ENCODE data around the gene GALR3. TPM values are rescaled to one million over a fixed set of nuclear protein-coding genes. Genes with fewer than 3 reads are reported as not detected.

Gene GALR3
- total RNA-seq, 1 donor from 2014 or later: not detected

Other genes with a start within 250 kb of the GALR3 start
- not detected in 2 replicates for gene LGALS2, start 243.3 kb upstream of the GALR3 start, total RNA-seq
- gene GGA1, start 214.5 kb upstream of the GALR3 start, total RNA-seq: 48.3 and 55.3 TPM in 2 replicates
- gene SH3BP1, start 183.7 kb upstream of the GALR3 start, total RNA-seq: 0.85 and 2.7 TPM in 2 replicates
- gene PDXP, start 164.7 kb upstream of the GALR3 start, total RNA-seq: 9.0 and 13.3 TPM in 2 replicates
- 2,321 and 4,948 TPM in 2 replicates for gene LGALS1, start 147.7 kb upstream of the GALR3 start, total RNA-seq
- gene NOL12, start 137.0 kb upstream of the GALR3 start, total RNA-seq: 22.9 and 23.1 TPM in 2 replicates
- gene TRIOBP, start 126.3 kb upstream of the GALR3 start, total RNA-seq: 165 and 227 TPM in 2 replicates
- gene GCAT, start 15.4 kb upstream of the GALR3 start, total RNA-seq: 24.5 and 37.6 TPM in 2 replicates
- 43.6 and 44.3 TPM in 2 replicates for gene ANKRD54, start 21.0 kb downstream of the GALR3 start, total RNA-seq
- 358 and 454 TPM in 2 replicates for gene EIF3L, start 26.0 kb downstream of the GALR3 start, total RNA-seq
- gene MICALL1, start 82.9 kb downstream of the GALR3 start, total RNA-seq: 36.4 and 52.7 TPM in 2 replicates
- 0.05 TPM in 1 of 2 replicates, not detected in the other for gene C22orf23, start 130.2 kb downstream of the GALR3 start, total RNA-seq
- 46.6 and 48.7 TPM in 2 replicates for gene POLR2F, start 130.3 kb downstream of the GALR3 start, total RNA-seq
- gene SOX10, start 161.2 kb downstream of the GALR3 start, total RNA-seq: not detected in 2 replicates
- 15.5 and 18.7 TPM in 2 replicates for gene PICK1, start 234.0 kb downstream of the GALR3 start, total RNA-seq

All from dermis blood vessel endothelial cell (primary cell).